ENCODE measurements around the gene KCNJ6. TPM values are rescaled to one million over a fixed set of nuclear protein-coding genes. Genes with fewer than 3 reads are reported as not detected.

KCNJ6 gene
- total and polyA plus RNA-seq, 2 experiments from 2014 or later: not detected

- H3K27me3 ChIP-seq: no peaks in the 10 kb centered on the region
- no peak for DNase-seq (ENCODE audit: low read depth in 1 of 2, low spot score in 1 of 2)
- no peak overlapping the region for H3K27ac ChIP-seq
- H3K36me3 ChIP-seq: no peaks in the 10 kb centered on the region
- H3K4me1 ChIP-seq (ENCODE audit: low read depth): peaks cover 6% of the 10 kb centered on the region
- H3K9me3 ChIP-seq (ENCODE audit: low read depth): no peaks in the 10 kb centered on the region
- H3K4me3 ChIP-seq: no peak overlapping the region
- no peak for TF ChIP-seq CTCF (IDR thresholded peaks at IDR 0.05; ENCODE audit: low read depth, low read length)
Observed at GRCh38 chr21:37568916-37569315, 347.3 kb downstream of the KCNJ6 start.

GRCh38 chr21:37568415-37568814 is 347.8 kb downstream of the KCNJ6 start:
- H3K4me1 ChIP-seq (ENCODE audit: low read depth): peaks cover 6% of the 10 kb centered on the region
- no peak for TF ChIP-seq CTCF (IDR thresholded peaks at IDR 0.05; ENCODE audit: low read depth, low read length)
- no peak overlapping the region for H3K4me3 ChIP-seq
- no peak overlapping the region for H3K27ac ChIP-seq
- H3K9me3 ChIP-seq (ENCODE audit: low read depth): no peaks in the 10 kb centered on the region
- no peak for DNase-seq (ENCODE audit: low read depth in 1 of 2, low spot score in 1 of 2)
- no peaks in the 10 kb centered on the region for H3K27me3 ChIP-seq
- H3K36me3 ChIP-seq: no peaks in the 10 kb centered on the region

- peak in 1 of 2 donors; percentile 55 for DNase-seq (ENCODE audit: low read depth in 1 of 2, low spot score in 1 of 2)
- no peak for TF ChIP-seq CTCF (IDR thresholded peaks at IDR 0.05; ENCODE audit: low read depth, low read length)
- no peaks in the 10 kb centered on the region for H3K9me3 ChIP-seq (ENCODE audit: low read depth)
- H3K4me1 ChIP-seq (ENCODE audit: low read depth): peaks cover 6% of the 10 kb centered on the region
- H3K36me3 ChIP-seq: no peaks in the 10 kb centered on the region
- no peak overlapping the region for H3K27ac ChIP-seq
- H3K27me3 ChIP-seq: no peaks in the 10 kb centered on the region
- H3K4me3 ChIP-seq: no peak overlapping the region
Observed at GRCh38 chr21:37566790-37567615, 349.3 kb downstream of the KCNJ6 start.

- Histone ChIP-seq H3K27me3 (no peaks in the 10 kb centered on the region), H3K4me1 (ENCODE audit: low read depth) (peaks cover 6% of the 10 kb centered on the region), H3K4me3 (no peak overlapping the region), H3K36me3 (no peaks in the 10 kb centered on the region), H3K27ac (no peak overlapping the region), H3K9me3 (ENCODE audit: low read depth) (no peaks in the 10 kb centered on the region)
- DNase-seq (ENCODE audit: low read depth in 1 of 2, low spot score in 1 of 2): no peak
- TF ChIP-seq CTCF (IDR thresholded peaks at IDR 0.05; ENCODE audit: low read depth, low read length): no peak
Observed at GRCh38 chr21:37565530-37566223, 350.6 kb downstream of the KCNJ6 start.

- no peak for DNase-seq (ENCODE audit: low read depth in 1 of 2, low spot score in 1 of 2)
- Histone ChIP-seq H3K4me1 (ENCODE audit: low read depth) (peaks cover 6% of the 10 kb centered on the region), H3K27me3 (no peaks in the 10 kb centered on the region), H3K9me3 (ENCODE audit: low read depth) (no peaks in the 10 kb centered on the region), H3K36me3 (no peaks in the 10 kb centered on the region), H3K27ac (peak overlapping the region; percentile 65), H3K4me3 (no peak overlapping the region)
- no peak for TF ChIP-seq CTCF (IDR thresholded peaks at IDR 0.05; ENCODE audit: low read depth, low read length)
Observed at GRCh38 chr21:37564924-37565529, 351.2 kb downstream of the KCNJ6 start.
